ENCODE measurements around the gene CD163L1.

GRCh38 chr12:7387289-7387688 is 56.7 kb downstream of the CD163L1 start:
- TF ChIP-seq POLR2A (IDR thresholded peaks at IDR 0.05) (no peak), CTCF (IDR thresholded peaks at IDR 0.05) (no peak)

All from lower leg skin (tissue), 3 donors.